ENCODE results near the gene PKP1.

GRCh38 chr1:201277441-201277840 lies 5.9 kb upstream of the PKP1 start:
- TF ChIP-seq EZH2 (IDR thresholded peaks at IDR 0.05; ENCODE audit: low read depth) (no peak), CTCF (conservative IDR thresholded peaks at IDR 0.05) (no peak)
